OCI-M1 (cell line): ENCODE measurements around the gene EPDR1.

ENCODE experiments used
- DNase-seq: peaks from one replicate; lab custom pipeline; 2025; lab: John Stamatoyannopoulos, UW

EPDR1 gene

DNA sequence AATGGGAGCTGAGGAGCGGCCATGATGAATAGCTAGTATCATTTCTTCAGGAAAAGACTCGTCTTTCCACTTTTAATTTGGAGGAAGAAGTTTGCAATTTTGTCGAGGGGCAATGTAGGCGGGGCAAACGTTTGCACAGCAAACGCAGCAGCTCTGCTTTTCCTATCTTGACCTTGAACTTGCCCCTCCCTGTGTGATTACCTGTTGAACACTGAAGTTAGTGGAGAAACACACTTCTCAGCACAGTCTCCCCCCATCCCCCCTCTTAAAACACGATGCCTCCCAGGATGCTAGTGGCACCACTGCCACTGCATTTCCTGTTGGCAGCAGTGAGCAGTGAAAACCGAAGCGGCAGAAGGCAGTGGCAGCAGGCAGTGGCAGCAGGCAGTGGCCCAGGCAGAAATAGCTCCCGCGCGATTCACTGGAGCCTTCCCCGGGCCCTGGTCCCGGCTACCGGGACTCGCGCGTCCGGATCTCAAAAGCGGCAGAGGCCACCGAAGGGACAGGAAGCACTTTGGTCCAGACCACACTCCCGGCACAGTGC, at the start of gene EPDR1:
Gene EPDR1, plus strand, starts transcription at position 336 of the 544 bp plus-strand sequence. CDS start 300 bp downstream, outside the sequence.
- DNase-seq: peak; percentile 76

DNA sequence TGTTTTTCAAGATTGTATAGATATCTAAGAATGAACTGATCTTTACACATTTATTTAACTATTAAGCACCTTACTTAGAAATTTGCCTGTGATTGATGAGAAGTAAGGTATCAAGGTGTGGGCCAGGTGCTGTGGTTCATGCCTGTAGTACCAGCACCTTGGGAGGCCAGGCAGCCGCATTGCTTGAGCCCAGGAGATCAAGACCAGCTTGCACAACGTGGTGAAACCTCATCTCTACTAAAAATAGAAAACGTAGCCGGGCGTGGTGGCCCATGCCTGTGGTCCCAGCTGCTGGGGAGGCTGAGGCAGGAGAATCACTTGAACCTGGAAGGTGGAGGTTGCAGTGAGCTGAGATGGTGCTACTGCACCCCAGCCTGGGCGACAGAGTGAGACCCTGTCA, 38.4 kb upstream of the EPDR1 start:
- DNase-seq: no peak

DNA sequence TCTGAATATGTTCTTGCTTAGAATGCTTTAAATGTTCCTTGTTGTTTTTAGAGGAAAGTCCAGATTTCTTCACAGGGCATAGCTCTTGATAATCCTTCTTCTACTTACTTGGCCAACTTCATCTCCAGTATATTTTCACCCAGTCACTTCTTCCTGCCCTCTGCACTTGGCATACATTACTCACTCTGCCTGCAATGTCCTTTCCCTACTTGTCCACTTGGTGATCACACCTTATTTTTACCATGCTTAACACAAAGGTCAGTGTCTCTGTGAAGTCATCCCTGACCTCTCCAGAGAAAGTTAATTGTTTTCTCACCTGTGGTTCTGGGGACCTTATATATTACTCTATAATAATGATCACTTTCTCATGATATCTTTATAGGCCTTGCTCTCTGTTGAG, 27.1 kb upstream of the EPDR1 start:
- DNase-seq: no peak

DNA sequence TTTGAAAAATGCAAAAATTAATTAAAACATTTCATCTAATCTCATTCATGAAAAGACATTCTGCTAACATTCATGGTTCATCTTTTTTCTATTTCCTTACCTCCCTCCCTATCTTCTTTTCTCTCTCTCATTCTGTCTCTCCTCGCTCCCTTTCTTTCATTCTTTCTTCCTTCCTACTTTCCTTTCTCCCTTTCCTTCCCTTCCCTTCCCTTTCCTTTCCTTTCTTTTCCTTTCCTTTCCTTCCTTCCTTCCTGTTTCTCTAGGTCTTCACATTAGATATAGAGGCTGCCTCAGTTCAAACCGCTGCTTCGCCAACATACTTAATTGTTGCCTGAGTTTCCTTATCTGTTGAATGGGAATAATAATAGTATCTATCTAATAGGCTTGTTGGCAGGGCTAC, 25.8 kb upstream of the EPDR1 start:
- DNase-seq: no peak

DNA sequence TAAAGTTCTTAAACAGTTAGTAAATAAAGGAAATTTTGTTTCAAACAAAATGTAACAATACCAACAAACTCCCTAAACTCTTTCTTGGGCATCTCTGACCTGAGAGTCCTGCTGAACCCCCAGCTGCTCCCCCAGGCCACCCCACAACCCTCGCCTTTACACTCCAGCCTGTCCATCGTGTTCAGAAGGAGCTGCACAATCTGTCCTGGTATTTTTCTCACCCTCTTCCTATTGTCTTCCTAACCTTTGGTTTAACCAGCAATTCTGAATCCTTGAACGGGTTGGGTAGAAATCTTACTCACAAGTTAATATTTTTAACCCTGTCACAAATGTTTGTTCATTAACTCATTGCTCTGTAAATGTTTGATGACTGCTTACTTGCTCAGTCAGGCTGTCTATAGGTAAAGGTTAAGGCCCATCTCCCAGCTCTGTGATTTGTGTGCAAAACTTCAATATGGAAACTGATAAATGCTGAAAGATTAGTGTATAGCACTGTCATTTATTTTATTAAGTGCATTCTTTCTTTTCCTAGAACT, 20.7 kb upstream of the EPDR1 start:
- no peak for DNase-seq

DNA sequence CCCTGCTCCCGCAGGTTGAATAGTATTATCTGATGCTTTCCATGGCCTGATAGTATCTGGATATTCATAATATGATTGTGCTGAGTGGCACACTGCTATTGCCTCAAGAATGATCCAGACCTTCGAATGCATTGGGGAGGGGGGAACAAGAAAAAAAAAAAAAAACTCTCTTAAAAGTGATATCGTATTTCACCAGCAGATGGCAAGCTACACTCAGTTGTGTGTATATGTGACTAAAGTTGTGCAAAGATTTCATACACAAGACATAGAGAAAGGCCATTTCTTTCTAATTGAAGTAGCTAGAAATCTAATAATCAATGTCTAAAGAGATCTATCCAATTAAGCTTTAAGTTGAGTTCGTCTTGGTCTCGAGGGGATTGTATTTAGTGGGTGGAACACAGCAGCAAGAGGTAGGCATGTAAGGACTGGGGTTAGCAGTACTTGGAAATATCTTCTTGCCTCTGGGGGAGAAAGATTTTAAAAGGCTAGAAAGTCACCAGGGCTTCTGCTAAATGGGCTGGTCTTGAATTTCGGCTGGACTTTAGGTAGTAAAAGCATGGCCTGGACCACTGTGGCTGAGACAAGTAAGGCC, 19.1 kb upstream of the EPDR1 start:
- peak; percentile 62 for DNase-seq

DNA sequence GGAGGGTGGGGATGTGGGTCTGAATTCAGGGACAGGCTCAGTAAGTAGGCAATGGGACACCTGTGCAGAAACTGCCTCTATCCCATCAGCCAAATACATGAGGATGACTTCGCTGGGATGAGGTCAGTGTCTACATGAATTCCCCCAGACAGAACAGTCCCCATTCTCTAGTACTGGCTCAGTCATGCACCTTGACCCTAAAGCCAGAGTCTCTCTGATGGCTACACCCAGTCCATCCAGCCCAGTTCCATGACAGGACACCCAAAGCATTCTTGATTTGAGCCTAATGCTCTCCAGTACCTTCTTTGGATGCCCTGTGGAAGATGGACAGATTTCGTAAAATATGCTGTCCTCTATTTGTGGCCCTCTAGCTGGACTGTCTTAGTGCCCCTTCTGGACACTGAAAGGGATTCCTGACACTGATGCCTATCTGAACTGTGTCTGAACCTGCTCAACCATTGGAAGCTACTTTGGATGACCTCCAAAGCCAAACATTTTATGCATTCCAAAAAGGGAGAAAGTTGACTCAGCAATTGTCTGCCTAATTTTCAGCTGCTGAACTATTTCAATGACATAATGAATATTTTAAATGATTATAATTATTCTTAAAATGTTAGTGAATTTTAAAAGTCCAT, 18.4 kb upstream of the EPDR1 start:
- DNase-seq: no peak

DNA sequence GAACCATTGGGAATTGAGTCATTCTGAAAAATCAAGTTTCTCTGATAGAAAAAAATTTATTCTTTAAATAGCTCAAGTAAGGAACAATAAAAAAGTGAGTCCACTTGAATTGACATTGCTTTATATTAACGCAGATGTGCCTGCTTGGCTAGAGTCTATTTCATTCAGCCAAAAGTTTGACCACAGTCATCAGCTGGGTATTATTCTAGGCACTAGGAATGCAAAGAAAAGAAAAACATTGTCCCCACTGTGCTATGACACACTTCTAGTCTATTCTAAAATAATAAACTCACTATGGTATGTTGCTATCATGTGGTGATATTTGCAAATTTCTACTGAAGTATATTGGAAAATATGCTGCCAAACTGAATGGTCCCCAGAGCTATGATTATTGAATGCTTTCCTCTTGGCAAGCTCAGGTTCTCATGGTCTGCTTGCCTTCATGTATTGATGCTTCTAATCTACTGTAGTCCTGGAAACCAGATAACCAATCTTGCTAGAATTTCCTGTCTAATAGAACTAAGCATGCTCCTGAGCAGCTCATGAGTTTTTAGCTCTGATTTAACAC, 12.1 kb upstream of the EPDR1 start:
- no peak for DNase-seq

DNA sequence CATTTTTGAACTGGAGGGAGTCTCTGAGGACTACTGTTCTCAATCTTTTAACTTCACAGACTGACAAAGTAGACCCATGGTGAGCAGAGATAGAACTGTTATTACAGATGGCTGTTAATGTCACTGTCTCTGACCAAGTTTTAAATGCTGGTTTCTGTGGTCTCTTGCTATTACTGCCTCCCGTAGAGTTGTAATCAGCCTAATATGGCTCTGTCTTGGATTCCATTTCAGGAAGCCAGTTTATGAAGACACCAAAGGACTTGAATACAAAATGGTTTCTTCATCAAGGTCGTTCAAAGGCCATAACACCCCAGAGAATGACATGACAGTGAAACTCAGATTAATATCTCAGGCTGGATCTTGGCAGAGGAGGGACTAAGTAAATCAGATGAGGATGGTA, 7.7 kb upstream of the EPDR1 start:
- peak; percentile 23 for DNase-seq

DNA sequence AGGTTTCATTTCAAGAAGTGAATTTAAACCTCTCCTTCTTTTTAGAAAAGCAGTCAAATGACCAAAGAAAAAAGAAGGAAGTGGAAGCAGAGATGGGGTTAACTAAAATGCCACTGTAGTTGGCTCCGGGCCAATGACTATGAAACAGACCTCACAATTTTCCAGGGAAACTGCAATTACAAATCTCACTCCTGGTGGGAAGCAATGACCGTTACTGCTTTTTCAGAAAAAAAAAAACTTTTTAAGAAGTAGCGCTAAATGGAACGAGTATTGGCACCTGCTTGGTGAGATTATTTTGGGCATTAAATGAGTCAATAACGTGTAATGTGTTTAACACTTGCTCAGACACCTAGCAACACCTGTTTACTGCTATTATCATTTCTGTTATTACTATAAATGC, 5.0 kb upstream of the EPDR1 start:
- DNase-seq: peak; percentile 51

DNA sequence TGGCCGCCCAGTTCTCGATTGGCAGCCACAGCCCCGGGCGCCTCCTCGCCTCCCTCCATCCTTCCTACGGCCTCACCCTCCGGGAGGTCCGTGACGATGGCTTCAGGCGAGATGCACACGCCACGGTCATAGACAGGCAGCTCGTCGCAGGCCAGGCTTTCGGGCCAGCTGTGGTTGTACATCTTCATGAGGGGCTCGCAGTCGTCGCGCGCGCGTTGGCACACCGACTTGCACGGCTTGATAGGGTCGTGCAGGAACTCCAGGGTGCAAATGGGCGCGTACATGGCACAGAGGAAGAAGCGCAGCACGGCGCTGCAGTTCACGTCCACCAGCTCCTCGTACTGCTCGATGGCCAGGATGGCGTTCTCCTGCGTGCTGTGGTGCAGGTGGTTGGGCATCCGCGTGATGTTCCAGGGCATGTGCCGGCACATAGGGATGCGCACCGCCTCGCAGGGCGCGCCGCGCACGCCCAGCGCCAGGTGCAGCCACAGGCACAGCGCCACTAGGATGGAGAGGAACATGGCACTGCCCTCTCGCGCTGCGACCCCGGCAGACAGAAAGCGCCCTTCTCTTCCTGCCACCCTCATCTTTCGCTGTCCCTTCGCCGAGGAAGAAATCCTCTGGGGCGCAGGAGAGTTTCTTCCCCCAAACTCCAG, 4.3 kb upstream of the EPDR1 start:
- DNase-seq: no peak

DNA sequence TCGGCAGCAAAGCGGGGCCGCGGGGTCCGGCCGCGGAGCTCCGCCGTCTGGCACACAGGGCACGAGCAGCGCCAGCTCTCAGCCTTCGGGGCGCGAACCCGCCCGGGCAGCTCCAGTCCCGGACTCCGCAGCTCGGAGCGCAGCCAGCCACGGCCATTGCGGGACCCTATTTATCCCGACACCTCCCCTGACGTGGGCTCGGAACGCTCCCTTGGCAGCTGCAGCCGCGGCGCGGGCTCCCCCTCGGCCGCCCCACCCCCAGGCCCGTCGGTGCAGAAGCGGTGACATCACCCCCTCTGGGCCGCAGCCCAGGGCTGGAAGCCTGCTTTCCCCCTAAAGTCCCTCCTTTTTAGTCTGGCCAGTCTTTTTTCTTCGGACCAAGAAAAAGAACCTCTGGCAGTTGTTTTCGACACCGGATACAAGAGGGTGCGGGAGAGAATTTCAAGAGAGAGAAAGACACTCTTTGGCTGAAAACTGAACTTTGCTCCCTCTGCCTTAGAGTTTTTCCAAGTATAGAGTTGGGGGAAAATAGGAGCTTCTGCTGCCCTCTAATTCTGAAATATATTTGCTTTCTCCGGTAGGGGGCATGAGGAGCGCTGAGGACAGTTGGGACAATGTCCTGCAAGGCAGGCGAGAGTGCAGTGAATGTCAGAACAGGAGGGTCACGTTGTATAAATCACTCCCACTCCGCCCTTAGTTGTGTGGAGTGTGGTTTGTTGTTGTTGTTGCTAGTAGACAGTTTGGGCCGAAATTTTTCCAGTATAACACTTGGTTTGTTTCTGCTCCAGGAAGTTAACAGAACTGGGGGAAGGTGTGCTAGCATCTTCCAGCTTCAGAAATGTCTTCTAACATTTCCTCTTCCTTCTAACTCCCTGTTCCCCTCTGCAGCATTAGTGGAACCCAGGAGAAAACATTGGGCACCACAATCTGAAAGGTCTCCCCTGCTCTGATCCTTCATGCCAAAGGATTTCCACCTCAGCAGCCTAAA, 3.5 kb upstream of the EPDR1 start, which contains the start of gene SFRP4:
Gene SFRP4, minus strand, starts transcription at position 145 of the 988 bp plus-strand sequence. CDS start 280 bp downstream, outside the sequence.
- DNase-seq: peak; percentile 82

DNA sequence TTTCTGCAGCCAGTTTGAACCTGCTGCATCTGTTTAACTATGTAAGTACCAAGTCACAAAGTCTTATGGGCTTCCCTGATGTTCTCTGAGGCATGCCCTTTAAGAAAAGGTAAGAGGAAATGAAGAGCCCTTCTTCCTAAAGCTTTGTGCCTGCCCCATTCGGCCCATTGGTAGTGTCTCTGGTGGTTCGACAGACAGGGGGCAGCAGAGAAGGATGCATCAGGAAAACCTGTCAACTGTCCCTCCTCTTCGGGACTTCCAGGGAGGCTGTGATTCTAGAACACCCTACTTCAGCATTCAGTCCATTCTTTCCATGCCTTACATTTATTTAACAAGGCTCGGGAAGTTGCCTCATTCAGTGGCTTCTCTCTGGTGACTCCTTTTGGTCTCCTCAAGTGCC, 1.9 kb upstream of the EPDR1 start:
- peak; percentile 3 for DNase-seq

DNA sequence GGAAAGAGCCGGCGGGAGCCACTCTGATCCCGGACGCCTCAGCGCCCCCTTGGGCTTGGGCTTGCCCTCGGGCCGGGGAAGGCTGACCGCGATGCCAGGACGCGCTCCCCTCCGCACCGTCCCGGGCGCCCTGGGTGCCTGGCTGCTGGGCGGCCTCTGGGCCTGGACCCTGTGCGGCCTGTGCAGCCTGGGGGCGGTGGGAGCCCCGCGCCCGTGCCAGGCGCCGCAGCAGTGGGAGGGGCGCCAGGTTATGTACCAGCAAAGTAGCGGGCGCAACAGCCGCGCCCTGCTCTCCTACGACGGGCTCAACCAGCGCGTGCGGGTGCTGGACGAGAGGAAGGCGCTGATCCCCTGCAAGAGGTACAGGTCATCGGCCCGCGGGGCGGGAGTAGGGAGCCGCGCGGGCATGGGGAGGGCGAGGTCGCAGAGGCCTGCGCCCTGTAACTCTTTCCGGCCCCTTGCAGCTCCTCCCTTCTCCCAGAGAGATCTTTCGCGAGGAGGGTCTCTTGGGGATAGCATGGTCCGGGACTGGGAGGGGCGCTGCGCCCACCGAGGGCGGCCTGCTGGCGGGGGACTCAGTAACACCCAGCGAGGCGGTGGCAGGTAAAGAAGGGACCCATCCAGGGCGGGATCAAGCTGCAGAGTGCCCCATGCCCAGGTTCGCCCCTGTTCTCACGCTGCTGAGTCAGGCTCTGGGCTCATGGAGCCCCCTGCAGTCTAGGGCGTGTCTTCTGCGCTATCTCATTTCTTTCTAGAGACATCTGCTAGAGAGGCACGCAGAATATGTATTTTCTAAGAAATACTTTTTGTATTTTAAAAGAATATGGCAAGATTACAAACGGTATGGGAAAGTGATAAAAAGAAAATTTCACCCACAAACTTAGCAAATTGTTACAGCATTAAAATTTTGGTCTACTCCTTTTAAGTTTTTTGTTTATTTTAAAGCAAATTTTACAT, 687 bp downstream of the EPDR1 start:
- peak; percentile 80 for DNase-seq

DNA sequence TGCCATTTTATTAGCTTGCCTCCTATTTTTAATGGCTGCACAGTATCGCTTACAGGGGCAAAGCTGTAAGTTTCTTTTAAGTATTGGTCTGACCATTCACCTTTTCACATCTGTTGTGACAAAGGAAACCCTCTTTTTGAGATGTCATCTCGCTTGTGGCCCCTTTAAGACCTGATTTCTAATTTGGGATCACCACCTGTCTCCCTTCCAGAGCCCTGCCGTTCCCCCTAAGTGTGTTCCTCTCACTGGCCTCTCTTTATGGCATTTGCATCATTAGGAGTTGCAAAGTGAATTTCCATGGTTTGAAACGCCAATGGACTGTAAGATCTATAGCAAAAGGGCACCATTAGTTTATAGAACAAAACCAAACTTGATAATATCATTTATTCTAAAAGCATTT, 1.4 kb downstream of the EPDR1 start:
- peak; percentile 43 for DNase-seq

DNA sequence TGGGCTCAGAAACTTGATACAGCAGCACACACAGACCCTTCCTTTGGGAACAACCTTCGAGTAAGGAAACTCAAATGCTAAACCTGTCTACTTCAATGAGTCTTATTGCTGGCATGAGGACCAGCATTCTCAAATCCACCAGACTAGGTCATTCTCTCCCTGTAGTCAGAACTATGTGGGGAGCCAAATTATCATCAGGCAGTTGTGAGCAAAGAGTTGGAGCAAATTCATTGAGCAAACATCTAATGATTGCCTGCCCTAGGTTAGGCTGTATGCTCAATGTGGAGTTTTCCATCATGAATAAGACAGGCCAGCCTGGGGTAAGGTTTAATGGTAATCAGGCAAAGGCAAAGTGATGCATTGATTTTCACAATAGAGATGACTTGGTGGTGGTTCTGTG, 3.6 kb downstream of the EPDR1 start:
- DNase-seq: no peak

DNA sequence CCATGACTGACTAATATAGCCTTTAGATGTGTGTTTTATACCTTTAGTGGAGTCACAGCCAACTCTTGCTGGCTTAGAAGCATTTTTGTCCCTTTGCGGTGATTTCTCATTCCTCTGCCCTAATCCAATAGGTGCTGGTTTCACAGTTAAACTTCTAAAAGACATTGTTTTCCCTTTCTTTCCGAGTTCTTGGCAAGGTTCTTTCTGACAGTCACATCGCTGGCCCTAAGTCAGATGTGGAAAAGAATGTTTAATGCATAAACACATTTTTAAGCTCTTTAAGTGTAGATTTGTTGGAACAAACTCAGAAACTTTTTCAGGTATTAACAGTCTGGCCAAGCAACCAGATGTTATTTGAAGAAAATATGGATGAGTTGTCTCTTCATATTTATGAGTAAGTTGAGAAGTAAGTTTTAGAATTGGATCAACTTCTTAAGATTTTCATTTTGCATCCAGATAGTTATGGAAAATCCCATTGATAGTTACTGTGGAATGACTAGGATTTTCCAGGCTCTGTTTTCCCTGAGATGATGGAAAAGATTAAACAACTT, 4.1 kb downstream of the EPDR1 start:
- no peak for DNase-seq

DNA sequence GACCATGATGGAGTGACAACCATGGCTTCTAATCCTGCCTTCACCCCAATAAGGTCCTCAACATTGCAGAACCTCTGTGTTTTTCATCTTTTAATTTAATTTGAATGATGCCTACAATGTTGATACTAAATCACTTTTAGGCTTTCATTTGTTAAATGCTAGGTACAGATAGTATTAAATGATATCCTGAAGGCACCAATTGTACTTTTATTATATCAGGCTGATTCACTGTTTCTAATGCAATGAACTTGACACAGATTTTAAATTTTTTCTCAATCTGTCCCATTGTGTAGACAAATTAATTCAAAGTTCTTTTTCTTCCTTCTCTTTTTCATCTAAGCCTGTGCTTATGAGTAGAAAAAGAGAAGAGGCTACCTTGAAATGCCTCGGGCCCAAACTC, 5.2 kb downstream of the EPDR1 start:
- no peak for DNase-seq

DNA sequence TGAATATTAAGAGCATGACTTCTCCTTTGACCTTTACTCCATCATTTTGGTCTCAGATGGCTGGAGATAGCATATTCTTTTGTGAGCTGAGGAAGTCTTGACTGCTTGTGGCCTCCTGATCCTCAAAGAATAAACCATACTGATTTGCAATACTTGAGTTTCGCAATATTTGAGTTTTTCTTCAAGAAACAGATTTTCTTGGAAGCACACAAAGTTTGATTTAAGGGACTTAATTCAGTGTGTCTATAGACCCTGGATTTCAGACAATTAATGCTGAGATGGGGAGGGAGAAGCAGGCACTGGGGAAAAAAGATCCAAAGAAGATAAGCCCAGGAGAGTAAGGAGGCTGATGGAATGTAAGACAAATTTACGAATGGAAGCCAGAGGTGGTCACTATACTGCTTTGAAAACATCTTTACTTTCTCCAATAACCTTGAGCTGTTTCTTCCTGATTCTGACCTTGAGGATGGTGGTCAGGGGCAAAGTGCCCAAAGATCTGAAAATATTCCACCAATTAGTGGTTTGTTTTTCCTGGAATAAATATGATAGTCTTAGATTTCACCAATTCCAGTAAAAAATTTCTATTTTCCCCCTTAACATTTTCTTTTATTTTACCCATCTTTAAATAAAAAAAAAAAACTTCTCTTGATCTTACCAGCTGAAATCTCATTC, 7.5 kb downstream of the EPDR1 start:
- DNase-seq: peak; percentile 21
